DMS53 treated with DMSO at 0.1 percent for 48 hours (cell line): ENCODE measurements around the gene STARD13.
"Not testable (repeated sequence)": the region's sequence is repeated elsewhere in the genome, so short reads cannot be mapped to it uniquely, and the experiment has no call there.

Experiments
- DNase-seq: peaks from one replicate; lab custom pipeline; 2025; ENCODE audit not compliant: unreplicated experiment; lab: John Stamatoyannopoulos, UW

The STARD13 gene

DNA sequence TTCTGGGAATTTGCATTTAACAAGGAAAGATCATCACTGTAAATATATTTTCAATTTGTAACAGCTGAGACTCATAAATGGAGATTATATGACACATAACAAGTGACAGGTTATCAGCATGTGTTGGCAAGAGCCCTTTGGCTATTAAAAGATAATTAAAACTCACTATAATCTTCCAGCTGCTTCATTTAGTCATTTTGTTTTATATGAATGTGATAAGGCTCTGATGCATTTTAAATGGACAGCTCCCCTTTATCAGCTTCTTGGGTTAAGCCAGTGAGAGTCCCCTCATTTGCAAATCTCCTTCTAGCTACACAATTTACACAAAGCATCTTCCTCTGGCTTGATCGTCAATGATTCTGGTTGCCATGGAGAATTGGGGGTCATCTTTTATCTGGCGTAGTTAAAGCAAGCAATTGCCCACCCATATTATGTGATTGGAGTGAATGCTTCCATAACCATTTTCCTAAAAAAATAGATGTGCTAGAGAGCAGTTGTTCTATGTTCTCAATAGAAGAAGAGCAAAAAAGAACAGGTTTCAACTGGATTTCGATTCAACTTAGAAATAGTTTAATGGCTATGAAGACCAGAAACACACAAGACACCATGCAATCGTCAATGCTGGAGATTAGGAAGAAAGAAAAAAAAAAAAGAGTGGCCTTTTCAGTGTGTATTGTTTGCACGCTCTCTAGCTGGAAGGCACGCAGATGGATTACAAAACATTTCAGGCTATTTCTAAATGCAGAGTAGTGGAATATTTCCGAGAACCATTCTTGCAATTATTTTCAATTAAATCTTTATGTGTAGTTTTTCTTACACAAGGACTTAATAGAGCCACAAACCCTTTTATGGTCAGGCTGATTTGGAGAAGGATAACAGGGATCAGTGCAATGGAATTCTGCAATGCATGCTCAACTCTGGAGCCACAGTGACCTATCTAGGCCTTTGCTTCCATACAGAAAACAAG, 27.4 kb downstream of the STARD13 start:
- no peak for DNase-seq

DNA sequence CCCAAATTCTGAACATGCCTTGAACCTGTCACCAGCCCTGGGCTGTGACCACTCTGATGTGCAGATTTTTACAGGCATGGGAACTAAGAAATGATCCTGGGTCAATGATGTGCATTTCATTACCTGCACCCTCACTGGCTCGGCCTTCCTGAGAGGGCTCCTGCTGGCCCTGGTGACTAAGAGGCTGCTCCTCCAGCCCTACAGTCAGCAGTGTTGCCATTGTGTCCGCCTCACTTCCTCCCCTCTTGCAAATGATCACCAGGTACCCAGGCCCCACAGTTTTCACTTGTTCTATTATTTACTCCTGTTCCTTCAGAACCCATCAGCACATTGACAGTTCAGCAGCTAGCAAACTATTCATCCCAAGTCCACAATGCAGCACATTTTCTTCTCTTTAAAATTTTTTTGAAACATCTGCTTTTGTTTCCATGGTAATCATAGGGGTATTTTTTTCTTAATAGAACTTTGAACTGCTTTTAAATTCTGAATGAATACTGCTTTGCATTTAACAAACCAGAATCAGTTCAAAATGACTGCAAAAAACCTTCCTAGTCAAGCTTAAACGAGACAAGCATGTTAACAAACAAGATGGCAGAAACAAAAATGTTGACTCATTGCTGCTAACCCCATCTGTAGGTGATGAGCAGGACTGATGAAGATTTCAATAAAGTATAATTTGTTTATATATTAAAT, 29.3 kb downstream of the STARD13 start:
- no peak for DNase-seq

- DNase-seq, result no peak
Observed at GRCh38 chr13:33252135-33252534, 33.4 kb downstream of the STARD13 start.

- no peak for DNase-seq
Observed at GRCh38 chr13:33251131-33251661, 34.4 kb downstream of the STARD13 start.

GRCh38 chr13:33250609-33251008, 34.9 kb downstream of the STARD13 start:
- no peak for DNase-seq

DNA sequence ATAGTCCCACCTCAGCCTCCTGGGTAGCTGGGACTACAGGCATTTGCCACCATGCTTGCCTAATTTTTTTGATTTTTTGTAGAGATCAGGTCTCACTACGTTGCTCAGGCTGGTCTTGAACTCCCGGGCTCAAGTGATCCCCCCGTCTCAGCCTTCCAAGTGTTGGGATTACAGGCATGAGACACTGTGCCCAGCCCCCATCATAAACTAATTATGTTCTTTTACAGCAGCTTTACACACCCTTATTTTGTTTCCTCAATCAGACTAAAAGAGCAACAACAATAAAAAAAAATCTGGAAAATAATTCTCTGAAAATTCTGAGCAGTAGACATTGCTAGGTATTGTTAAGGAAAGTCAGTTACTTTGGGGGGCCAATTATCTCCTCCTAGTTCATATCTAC, 35.7 kb downstream of the STARD13 start:
- DNase-seq, result no peak

DNA sequence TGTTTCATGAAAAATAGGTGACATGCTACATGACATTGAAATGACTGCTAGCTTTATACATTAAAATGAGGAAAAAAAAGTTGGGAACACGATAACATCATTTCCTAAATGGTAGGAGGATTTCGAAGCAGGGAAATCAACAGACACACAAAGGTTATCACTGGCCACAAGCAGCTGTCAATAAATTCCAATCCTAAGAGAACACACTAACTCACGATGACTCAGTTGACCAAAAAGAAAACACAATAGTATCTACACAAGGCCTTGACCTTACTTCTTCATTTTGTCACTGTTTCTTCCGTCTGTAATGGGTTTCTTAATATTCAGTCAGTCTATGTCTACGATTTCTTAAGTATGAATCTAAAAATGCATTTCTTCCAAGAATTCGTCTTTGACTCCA, 36.5 kb downstream of the STARD13 start:
- DNase-seq, result no peak

GRCh38 chr13:33245505-33246158, 39.9 kb downstream of the STARD13 start:
- no peak for DNase-seq

DNA sequence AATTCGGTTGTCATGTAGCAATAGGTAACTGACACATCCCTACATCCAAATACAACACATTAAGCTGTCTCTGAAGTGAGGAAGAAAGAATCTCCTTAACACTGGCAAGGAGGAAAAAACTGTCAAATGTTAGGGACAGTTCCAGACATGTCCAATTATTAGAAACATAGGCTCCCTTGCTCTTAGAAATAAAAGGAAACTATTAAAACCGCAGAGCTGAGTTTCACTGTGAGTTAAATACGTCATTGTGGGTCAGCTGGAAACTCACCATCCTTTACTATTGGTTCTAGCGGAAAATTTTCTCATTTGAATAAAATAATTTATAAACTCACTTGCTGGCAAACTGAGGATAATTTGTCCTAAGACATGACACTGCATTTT, 40.7 kb downstream of the STARD13 start:
- DNase-seq, result no peak

DNA sequence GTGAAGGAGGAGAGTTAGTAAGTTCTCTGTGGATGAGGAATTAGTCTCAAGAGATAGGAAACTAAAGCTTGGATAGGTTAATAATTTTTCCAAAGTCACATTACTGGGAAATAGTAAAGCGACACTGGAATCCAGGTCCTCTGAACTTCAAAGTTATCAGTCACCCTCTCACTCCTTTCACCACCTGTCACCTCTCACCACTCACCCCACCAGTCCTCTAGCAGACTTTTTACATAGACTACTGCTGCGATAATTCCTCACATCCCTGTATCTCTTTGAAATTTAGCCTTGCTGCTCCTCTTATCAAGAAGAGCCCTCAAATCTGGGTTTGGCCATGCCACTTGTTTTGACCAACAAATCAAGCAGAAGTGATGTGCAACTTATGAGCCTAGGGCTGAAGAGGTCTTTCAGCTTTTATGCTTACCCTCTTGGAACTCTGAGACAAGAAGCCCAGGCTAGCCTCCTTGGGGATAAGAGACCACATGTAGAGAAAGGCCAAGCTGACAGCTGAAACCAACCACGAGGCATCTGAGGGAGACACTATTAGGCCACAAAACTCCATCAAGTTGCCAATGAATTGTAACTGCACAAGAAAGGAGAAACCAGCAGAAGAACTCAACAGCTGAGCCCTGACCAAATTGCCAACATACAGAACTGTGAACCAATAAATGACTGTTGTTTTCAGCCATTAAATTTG, 41.2 kb downstream of the STARD13 start:
- DNase-seq, result no peak

DNA sequence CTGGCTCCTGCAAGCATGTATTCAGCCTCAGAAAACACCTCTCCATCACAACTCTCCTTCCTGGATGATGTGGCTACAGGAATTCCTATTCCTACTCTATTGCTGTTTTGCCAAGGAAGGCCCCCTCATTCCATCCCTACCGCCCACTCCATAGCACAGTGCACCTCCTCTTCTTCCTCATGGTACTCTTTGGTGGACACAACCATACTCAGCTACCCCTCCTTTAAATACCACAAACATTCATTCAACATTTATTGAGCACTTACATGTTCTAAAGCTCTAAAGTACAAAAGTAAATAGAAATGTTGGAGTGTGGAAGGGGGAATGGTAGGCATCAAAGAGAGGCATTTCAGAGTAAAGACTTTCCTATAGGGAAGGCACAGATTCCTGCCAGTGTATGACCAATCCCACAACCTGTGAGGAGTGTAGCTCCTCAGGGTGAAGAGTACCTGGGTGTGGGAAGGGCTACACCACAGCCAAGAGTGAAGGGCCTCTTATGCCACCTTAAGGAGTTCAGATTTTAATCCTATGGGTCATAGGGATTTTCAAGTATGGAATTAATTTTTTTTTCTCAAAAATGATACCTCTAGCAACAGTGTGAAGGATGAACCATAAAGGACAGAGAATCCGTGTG, 42.5 kb downstream of the STARD13 start:
- DNase-seq, result no peak

DNA sequence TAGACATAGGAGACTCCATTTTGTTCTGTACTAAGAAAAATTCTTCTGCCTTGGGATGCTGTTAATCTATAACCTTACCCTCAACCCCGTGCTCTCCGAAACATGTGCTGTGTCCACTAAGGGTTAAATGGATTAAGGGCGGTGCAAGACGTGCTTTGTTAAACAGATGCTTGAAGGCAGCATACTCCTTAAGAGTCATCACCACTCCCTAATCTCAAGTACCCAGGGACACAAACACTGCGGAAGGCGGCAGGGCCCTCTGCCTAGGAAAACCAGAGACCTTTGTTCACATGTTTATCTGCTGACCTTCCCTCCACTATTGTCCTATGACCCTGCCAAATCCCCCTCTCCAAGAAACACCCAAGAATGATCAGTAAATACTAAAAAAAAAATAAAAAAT, 43.2 kb downstream of the STARD13 start:
- DNase-seq, result not testable (repeated sequence)

- no peak for DNase-seq
Observed at GRCh38 chr13:33236021-33236420, 49.5 kb downstream of the STARD13 start.

GRCh38 chr13:33235564-33235963, 50.0 kb downstream of the STARD13 start:
- DNase-seq, result no peak

DNA sequence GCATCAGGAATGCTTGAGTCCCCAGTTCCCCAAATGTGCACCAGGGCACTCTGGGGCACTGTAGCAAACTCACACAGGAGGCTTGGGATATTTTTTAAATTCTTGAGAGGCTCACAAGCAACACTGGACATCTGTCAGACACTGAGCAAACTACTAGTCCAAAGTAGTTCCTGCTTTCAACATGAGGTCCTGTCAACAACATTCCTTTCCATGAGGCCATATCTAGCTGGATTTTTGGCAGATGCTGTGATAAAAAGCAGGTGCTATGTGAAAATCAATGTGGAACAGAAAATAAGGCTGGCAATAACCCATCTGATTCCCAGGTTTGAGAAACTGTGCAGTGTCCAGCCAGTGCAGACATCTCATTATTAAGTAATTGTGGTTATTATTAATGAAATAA, 50.5 kb downstream of the STARD13 start:
- no peak for DNase-seq

GRCh38 chr13:33233547-33233946, 52.0 kb downstream of the STARD13 start:
- DNase-seq, result no peak

GRCh38 chr13:33232883-33233282, 52.7 kb downstream of the STARD13 start:
- no peak for DNase-seq

DNA sequence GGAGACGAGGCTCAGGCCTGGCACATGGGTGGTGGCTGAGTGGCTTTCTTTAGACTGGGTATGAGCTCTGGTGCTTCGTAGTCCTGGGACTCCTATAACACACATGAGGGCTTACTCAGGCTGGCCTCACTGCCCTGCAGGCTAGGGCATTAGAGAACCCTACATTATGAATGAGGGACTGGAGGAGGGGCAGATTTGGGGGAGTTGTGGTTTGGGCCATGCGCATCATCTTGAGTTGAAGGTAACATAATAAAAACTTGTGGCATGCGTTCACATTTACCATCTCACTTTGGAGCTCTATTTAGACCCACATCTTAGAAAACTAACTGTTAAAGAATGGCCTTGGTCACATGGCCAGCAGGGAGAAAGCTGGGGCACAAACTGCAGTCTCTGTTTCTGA, 54.2 kb downstream of the STARD13 start:
- no peak for DNase-seq

- no peak for DNase-seq
Observed at GRCh38 chr13:33230178-33230881, 55.2 kb downstream of the STARD13 start.
